A673 (cell line): ENCODE results near the gene NEDD4L. TPM values are rescaled to one million over a fixed set of nuclear protein-coding genes. Genes with fewer than 3 reads are reported as not detected.

Experiments
- BruUV-seq: library from RNA; stranded (reverse); fragments of 400-500 nt; replicated peaks from 2 replicates; lab custom pipeline; 2021; lab: Mats Ljungman, UMichigan
- CTCF ChIA-PET: fragments of 300-600 bp; sonication (Branson Sonifier 250); formaldehyde crosslinking; loops from one replicate; lab custom pipeline; 2022; ENCODE audit warnings: antibody characterized with exemption; lab: Charles Lee
- POLR2A ChIA-PET: fragments of 300-600 bp; sonication (Branson Sonifier 250); formaldehyde crosslinking; loops from one replicate; lab custom pipeline; 2022; ENCODE audit warnings: antibody characterized with exemption; ENCODE audit not compliant: low non-redundant PET; lab: Charles Lee
- DNase-seq: peaks from one replicate; pipeline ENCODE4 v3.0.0-alpha.2; 2015; ENCODE audit warnings: low spot score
- H3K27ac ChIP-seq: fragments of 200-600 bp; sonication (generic); 2 replicates; pipeline ENCODE4 v1.5.1; 2016; ENCODE audit warnings: mixed run types, low read depth, mild to moderate bottlenecking, mixed read lengths, antibody characterized with exemption, low read length; ENCODE audit not compliant: poor library complexity, severe bottlenecking
- H3K27me3 ChIP-seq: fragments of 200-600 bp; sonication (generic); replicated peaks from 2 replicates; pipeline ENCODE4 v1.6.1; 2017; ENCODE audit warnings: mixed run types, low read depth, mild to moderate bottlenecking, mixed read lengths, antibody characterized with exemption, low read length; ENCODE audit not compliant: insufficient read depth, poor library complexity
- H3K36me3 ChIP-seq: fragments of 200-600 bp; sonication (generic); 2 replicates; pipeline ENCODE4 v1.6.1; 2016; ENCODE audit warnings: mixed run types, mild to moderate bottlenecking, mixed read lengths, antibody characterized with exemption, low read length; ENCODE audit not compliant: insufficient read depth, poor library complexity, severe bottlenecking
- H3K4me1 ChIP-seq: fragments of 200-600 bp; sonication (generic); 2 replicates; pipeline ENCODE4 v1.6.1; 2017; ENCODE audit warnings: mixed run types, mild to moderate bottlenecking, mixed read lengths, antibody characterized with exemption, low read length; ENCODE audit not compliant: insufficient read depth, poor library complexity, severe bottlenecking
- H3K4me3 ChIP-seq: fragments of 200-600 bp; sonication (generic); 2 replicates; pipeline ENCODE4 v1.5.1; 2016; ENCODE audit warnings: low read depth, mixed run types, mild to moderate bottlenecking, mixed read lengths, low read length; ENCODE audit not compliant: poor library complexity, severe bottlenecking
- H3K9me3 ChIP-seq: fragments of 200-600 bp; sonication (generic); 2 replicates; pipeline ENCODE4 v1.6.1; 2016; ENCODE audit warnings: mixed run types, low read depth, mild to moderate bottlenecking, mixed read lengths, antibody characterized with exemption, low read length; ENCODE audit not compliant: poor library complexity, severe bottlenecking
- CTCF ChIP-seq: fragments of 300-800, 200-600 bp; sonication (generic); conservative IDR thresholded peaks from 2 replicates; pipeline ENCODE4 v1.5.1; 2017; ENCODE audit warnings: low read depth, mild to moderate bottlenecking, antibody characterized with exemption, low read length, moderate library complexity, mixed read lengths
- EZH2 ChIP-seq: fragments of 200-600 bp; sonication (generic); IDR thresholded peaks from 2 replicates; pipeline ENCODE4 v1.6.1; 2017; ENCODE audit warnings: borderline replicate concordance, low read depth, mild to moderate bottlenecking, mixed read lengths, antibody characterized with exemption, low read length; ENCODE audit not compliant: poor library complexity, severe bottlenecking
- intact Hi-C: fragments of 100-400 bp; cut with micrococcal nuclease; formaldehyde crosslinking; loops from one replicate; pipeline ENCODE4 v1.10.0; 2022; ENCODE audit not compliant: unreplicated experiment
- total RNA-seq: library from RNA; stranded (reverse); gene quantifications from 2 replicates; pipeline ENCODE4 v1.2.3, GENCODE V29; 2021

The NEDD4L gene
- total RNA-seq, 1 experiment from 2014 or later, result 15.3 TPM

- Histone ChIP-seq H3K27me3 (no peaks in the 10 kb centered on the region), H3K4me1 (no peaks in the 10 kb centered on the region), H3K36me3 (no peaks in the 10 kb centered on the region), H3K27ac (no peak overlapping the region), H3K4me3 (no peak overlapping the region), H3K9me3 (no peaks in the 10 kb centered on the region)
- DNase-seq, result no peak
- intact Hi-C loops, result no loop called here
- CTCF ChIA-PET, result no interaction called here
- POLR2A ChIA-PET, result no interaction called here
- no TSS peak for BruUV-seq
- no peak for TF ChIP-seq EZH2
- no peak for TF ChIP-seq CTCF
Observed at GRCh38 chr18:58106289-58107070, 62.5 kb downstream of the NEDD4L start.

GRCh38 chr18:58109256-58109655 is 65.2 kb downstream of the NEDD4L start:
- no TSS peak for BruUV-seq
- CTCF ChIA-PET, result interaction anchor here (0.7 kb wide), 1 partner anchor 12 kb away, joined by 3 read pairs; no protein-coding TSS in a partner anchor
- intact Hi-C loops, result no loop called here

GRCh38 chr18:58110398-58110797 is 66.4 kb downstream of the NEDD4L start:
- ChIA-PET CTCF (interaction anchor here (1.1 kb wide), 1 partner anchor 11 kb away, joined by 4 read pairs; no protein-coding TSS in a partner anchor), POLR2A (no interaction called here)
- H3K4me1 ChIP-seq, result no peaks in the 10 kb centered on the region
- TF ChIP-seq CTCF, result no peak
- H3K27ac ChIP-seq, result no peak overlapping the region
- no peaks in the 10 kb centered on the region for H3K36me3 ChIP-seq
- no peaks in the 10 kb centered on the region for H3K27me3 ChIP-seq
- BruUV-seq, result no TSS peak
- H3K4me3 ChIP-seq, result no peak overlapping the region
- DNase-seq, result no peak
- intact Hi-C loops, result no loop called here
- H3K9me3 ChIP-seq, result no peaks in the 10 kb centered on the region

More at GRCh38 chr18:58109256-58109655, 65.2 kb downstream of the NEDD4L start:
- no peaks in the 10 kb centered on the region for H3K27me3 ChIP-seq
- no peaks in the 10 kb centered on the region for H3K36me3 ChIP-seq
- POLR2A ChIA-PET, result interaction anchor here (0.7 kb wide), 1 partner anchor 25 kb away, joined by 11 read pairs; no protein-coding TSS in a partner anchor
- TF ChIP-seq EZH2 (no peak), CTCF (no peak)
- DNase-seq, result no peak
- H3K4me1 ChIP-seq, result no peaks in the 10 kb centered on the region
- no peaks in the 10 kb centered on the region for H3K9me3 ChIP-seq
- no peak overlapping the region for H3K27ac ChIP-seq
- no peak overlapping the region for H3K4me3 ChIP-seq
